ENCODE measurements around the gene LARGE2. TPM values are rescaled to one million over a fixed set of nuclear protein-coding genes. Genes with fewer than 3 reads are reported as not detected.

Gene LARGE2
- total RNA-seq, 1 donor from 2014 or later = 0.36 TPM

- Histone ChIP-seq H4K20me1 (ENCODE audit: insufficient read depth, low read length) (peaks cover 4% of the 10 kb centered on the region), H2AFZ (ENCODE audit: low read depth, low read length) (no peak overlapping the region), H3K9ac (ENCODE audit: low read length) (no peak overlapping the region), H3K4me3 (ENCODE audit: insufficient read depth, low read depth, low read length) (no peak overlapping the region), H3K27ac (ENCODE audit: low read depth, low read length) (no peak overlapping the region), H3K9me3 (ENCODE audit: insufficient read depth, low read depth, low read length) (no peaks in the 10 kb centered on the region), H3K79me2 (ENCODE audit: insufficient read depth, low read length) (no peaks in the 10 kb centered on the region), H3K4me2 (ENCODE audit: low read length) (no peak overlapping the region), H3K36me3 (ENCODE audit: insufficient read depth, low read length) (peaks cover 14% of the 10 kb centered on the region), H3K4me1 (ENCODE audit: insufficient read depth, low read length) (no peaks in the 10 kb centered on the region), H3K27me3 (ENCODE audit: insufficient read depth, low read length) (no peaks in the 10 kb centered on the region)
- no peaks in the 10 kb centered on the region for H3K9me3 Mint-ChIP-seq (ENCODE audit: unreplicated experiment)
- peak overlapping the region; percentile 47 for H3K27ac Mint-ChIP-seq (ENCODE audit: unreplicated experiment)
- H3K27me3 Mint-ChIP-seq (ENCODE audit: low read depth, unreplicated experiment) = no peaks in the 10 kb centered on the region
- DNase-seq (ENCODE audit: low read depth) (no peak), FAIRE-seq (no peak)
- H3K4me1 Mint-ChIP-seq (ENCODE audit: low read depth, unreplicated experiment) = peaks cover 16% of the 10 kb centered on the region
- H3K4me3 Mint-ChIP-seq (ENCODE audit: unreplicated experiment) = no peak overlapping the region
- no peak for TF ChIP-seq EZH2 (IDR thresholded peaks at IDR 0.05; ENCODE audit: insufficient read depth, low read length)
- no peak for TF ChIP-seq CTCF (IDR thresholded peaks at IDR 0.05; ENCODE audit: insufficient read depth, low read depth, low read length)
- peaks cover 15% of the 10 kb centered on the region for H3K36me3 Mint-ChIP-seq (ENCODE audit: low read depth, unreplicated experiment)
These were observed 8.6 kb downstream of the LARGE2 start for GRCh38 chr11:45930951-45931570.

- Histone ChIP-seq H3K27ac (ENCODE audit: low read depth, low read length) (no peak overlapping the region), H3K9me3 (ENCODE audit: insufficient read depth, low read depth, low read length) (no peaks in the 10 kb centered on the region), H3K79me2 (ENCODE audit: insufficient read depth, low read length) (no peaks in the 10 kb centered on the region), H3K27me3 (ENCODE audit: insufficient read depth, low read length) (no peaks in the 10 kb centered on the region), H3K4me2 (ENCODE audit: low read length) (no peak overlapping the region), H2AFZ (ENCODE audit: low read depth, low read length) (no peak overlapping the region), H3K4me1 (ENCODE audit: insufficient read depth, low read length) (no peaks in the 10 kb centered on the region), H3K36me3 (ENCODE audit: insufficient read depth, low read length) (peaks cover 14% of the 10 kb centered on the region), H3K4me3 (ENCODE audit: insufficient read depth, low read depth, low read length) (no peak overlapping the region), H3K9ac (ENCODE audit: low read length) (no peak overlapping the region), H4K20me1 (ENCODE audit: insufficient read depth, low read length) (peaks cover 4% of the 10 kb centered on the region)
- Mint-ChIP-seq H3K4me1 (ENCODE audit: low read depth, unreplicated experiment) (peaks cover 20% of the 10 kb centered on the region), H3K36me3 (ENCODE audit: low read depth, unreplicated experiment) (peaks cover 15% of the 10 kb centered on the region), H3K4me3 (ENCODE audit: unreplicated experiment) (no peak overlapping the region), H3K27ac (ENCODE audit: unreplicated experiment) (no peak overlapping the region), H3K9me3 (ENCODE audit: unreplicated experiment) (no peaks in the 10 kb centered on the region), H3K27me3 (ENCODE audit: low read depth, unreplicated experiment) (no peaks in the 10 kb centered on the region)
- DNase-seq (ENCODE audit: low read depth) (no peak), FAIRE-seq (no peak)
- TF ChIP-seq EZH2 (IDR thresholded peaks at IDR 0.05; ENCODE audit: insufficient read depth, low read length) (no peak), CTCF (IDR thresholded peaks at IDR 0.05; ENCODE audit: insufficient read depth, low read depth, low read length) (no peak)
These were observed 9.3 kb downstream of the LARGE2 start for GRCh38 chr11:45931739-45932138.

GRCh38 chr11:45932217-45932616, 9.8 kb downstream of the LARGE2 start:
- Mint-ChIP-seq H3K27ac (ENCODE audit: unreplicated experiment) (no peak overlapping the region), H3K36me3 (ENCODE audit: low read depth, unreplicated experiment) (peaks cover 15% of the 10 kb centered on the region), H3K9me3 (ENCODE audit: unreplicated experiment) (no peaks in the 10 kb centered on the region), H3K4me1 (ENCODE audit: low read depth, unreplicated experiment) (peaks cover 21% of the 10 kb centered on the region), H3K4me3 (ENCODE audit: unreplicated experiment) (no peak overlapping the region), H3K27me3 (ENCODE audit: low read depth, unreplicated experiment) (no peaks in the 10 kb centered on the region)
- Histone ChIP-seq H3K27me3 (ENCODE audit: insufficient read depth, low read length) (no peaks in the 10 kb centered on the region), H4K20me1 (ENCODE audit: insufficient read depth, low read length) (peaks cover 4% of the 10 kb centered on the region), H3K4me3 (ENCODE audit: insufficient read depth, low read depth, low read length) (no peak overlapping the region), H3K36me3 (ENCODE audit: insufficient read depth, low read length) (peaks cover 14% of the 10 kb centered on the region), H2AFZ (ENCODE audit: low read depth, low read length) (no peak overlapping the region), H3K9ac (ENCODE audit: low read length) (no peak overlapping the region), H3K79me2 (ENCODE audit: insufficient read depth, low read length) (no peaks in the 10 kb centered on the region), H3K4me2 (ENCODE audit: low read length) (no peak overlapping the region), H3K27ac (ENCODE audit: low read depth, low read length) (no peak overlapping the region), H3K9me3 (ENCODE audit: insufficient read depth, low read depth, low read length) (no peaks in the 10 kb centered on the region), H3K4me1 (ENCODE audit: insufficient read depth, low read length) (no peaks in the 10 kb centered on the region)
- DNase-seq (ENCODE audit: low read depth) (no peak), FAIRE-seq (no peak)
- TF ChIP-seq EZH2 (IDR thresholded peaks at IDR 0.05; ENCODE audit: insufficient read depth, low read length) (no peak), CTCF (IDR thresholded peaks at IDR 0.05; ENCODE audit: insufficient read depth, low read depth, low read length) (no peak)

All from astrocyte (in vitro differentiated cells and primary cell).